BLaER1 treated with 17β-estradiol and CSF1 and Interleukin-3, amounts not matched to agents 10 nM and 100 nM (cell line): ENCODE measurements around the gene PKNOX1.
"Not testable (repeated sequence)": the region's sequence is repeated elsewhere in the genome, so short reads cannot be mapped to it uniquely, and the experiment has no call there.

ENCODE experiments used
- H3K27ac ChIP-seq, 11 experiments: shearing (Covaris generic); formaldehyde crosslinking; 2 replicates each; pipeline ENCODE4 v1.8.1; 2022
- H3K27me3 ChIP-seq, 11 experiments: shearing (Covaris generic); formaldehyde crosslinking; 2 replicates each; pipeline ENCODE4 v1.8.1; 2022
- H3K36me3 ChIP-seq, 11 experiments: shearing (Covaris generic); formaldehyde crosslinking; 2 replicates each; pipeline ENCODE4 v1.8.1; 2022
- H3K4me1 ChIP-seq, 10 experiments: shearing (Covaris generic); formaldehyde crosslinking; 2 replicates each; pipeline ENCODE4 v1.8.1; 2022
- H3K4me2 ChIP-seq, 11 experiments: shearing (Covaris generic); formaldehyde crosslinking; 2 replicates each; pipeline ENCODE4 v1.8.1; 2022
- H3K4me3 ChIP-seq, 10 experiments: shearing (Covaris generic); formaldehyde crosslinking; 2 replicates each; pipeline ENCODE4 v1.8.1; 2022
- H3K9ac ChIP-seq, 11 experiments: shearing (Covaris generic); formaldehyde crosslinking; 2 replicates each; pipeline ENCODE4 v1.8.1; 2022
- H3K9me3 ChIP-seq, 11 experiments: shearing (Covaris generic); formaldehyde crosslinking; replicated peaks in 1 of 11; 2 replicates each; pipeline ENCODE4 v1.8.1; 2022
- H4K20me1 ChIP-seq, 11 experiments: shearing (Covaris generic); formaldehyde crosslinking; 2 replicates each; pipeline ENCODE4 v1.8.1; 2022
- Cebpa-rat ChIP-seq, 11 experiments: shearing (Covaris generic); IDR thresholded peaks; 2 replicates each; pipeline ENCODE4 v1.8.1; 2022

PKNOX1 gene

GRCh38 chr21:42956824-42957630, 17.3 kb upstream of the PKNOX1 start:
- H3K4me3 ChIP-seq, result no peak overlapping the region
- no peaks in the 10 kb centered on the region for H3K36me3 ChIP-seq
- H3K9me3 ChIP-seq, result peaks cover 0 to 5% (median 0%) of the 10 kb centered on the region in 11 experiments; a peak in 2 of 22 replicates
- H4K20me1 ChIP-seq, result no peaks in the 10 kb centered on the region
- no peak overlapping the region for H3K27ac ChIP-seq
- no peaks in the 10 kb centered on the region for H3K4me1 ChIP-seq
- no peaks in the 10 kb centered on the region for H3K27me3 ChIP-seq
- no peak overlapping the region for H3K9ac ChIP-seq
- no peak for TF ChIP-seq Cebpa-rat (IDR thresholded peaks at IDR 0.05)
- H3K4me2 ChIP-seq, result no peak overlapping the region

- not testable (repeated sequence) for H3K27me3 ChIP-seq, H3K4me1 ChIP-seq, H3K4me3 ChIP-seq, H3K27ac ChIP-seq, H3K9me3 ChIP-seq, H3K36me3 ChIP-seq, H4K20me1 ChIP-seq, H3K4me2 ChIP-seq, H3K9ac ChIP-seq
These were observed 16.2 kb upstream of the PKNOX1 start for GRCh38 chr21:42958122-42958521.

- Histone ChIP-seq H4K20me1 (no peaks in the 10 kb centered on the region), H3K9ac (no peak overlapping the region), H3K9me3 (peaks cover 0 to 5% (median 0%) of the 10 kb centered on the region in 11 experiments; a peak in 1 of 22 replicates), H3K36me3 (no peaks in the 10 kb centered on the region), H3K4me1 (no peaks in the 10 kb centered on the region), H3K27ac (no peak overlapping the region), H3K4me2 (no peak overlapping the region), H3K27me3 (no peaks in the 10 kb centered on the region), H3K4me3 (no peak overlapping the region)
- TF ChIP-seq Cebpa-rat (IDR thresholded peaks at IDR 0.05), result no peak
These were observed 14.6 kb upstream of the PKNOX1 start for GRCh38 chr21:42959728-42960127.

GRCh38 chr21:42962380-42963007, 11.9 kb upstream of the PKNOX1 start:
- Histone ChIP-seq H3K27me3 (no peaks in the 10 kb centered on the region), H3K4me2 (no peak overlapping the region), H3K4me1 (no peaks in the 10 kb centered on the region), H3K27ac (no peak overlapping the region), H3K36me3 (no peaks in the 10 kb centered on the region), H3K9ac (no peak overlapping the region), H3K9me3 (no peaks in the 10 kb centered on the region), H4K20me1 (no peaks in the 10 kb centered on the region), H3K4me3 (no peak overlapping the region)
- no peak for TF ChIP-seq Cebpa-rat (IDR thresholded peaks at IDR 0.05)

- Histone ChIP-seq H3K4me2 (no peak overlapping the region), H3K27me3 (no peaks in the 10 kb centered on the region), H3K4me3 (no peak overlapping the region), H3K4me1 (no peaks in the 10 kb centered on the region), H3K9ac (no peak overlapping the region), H3K36me3 (no peaks in the 10 kb centered on the region), H3K9me3 (no peaks in the 10 kb centered on the region), H4K20me1 (no peaks in the 10 kb centered on the region), H3K27ac (no peak overlapping the region)
- no peak for TF ChIP-seq Cebpa-rat (IDR thresholded peaks at IDR 0.05)
These were observed 10.3 kb upstream of the PKNOX1 start for GRCh38 chr21:42964086-42964485.

GRCh38 chr21:42964546-42965210, 9.7 kb upstream of the PKNOX1 start:
- Histone ChIP-seq H3K9me3 (no peaks in the 10 kb centered on the region), H3K27ac (no peak overlapping the region), H3K4me1 (no peaks in the 10 kb centered on the region), H3K27me3 (no peaks in the 10 kb centered on the region), H4K20me1 (no peaks in the 10 kb centered on the region), H3K4me2 (no peak overlapping the region), H3K36me3 (no peaks in the 10 kb centered on the region), H3K9ac (no peak overlapping the region), H3K4me3 (no peak overlapping the region)
- TF ChIP-seq Cebpa-rat (IDR thresholded peaks at IDR 0.05), result no peak

GRCh38 chr21:42965211-42965560, 9.2 kb upstream of the PKNOX1 start:
- H3K36me3 ChIP-seq, result no peaks in the 10 kb centered on the region
- no peaks in the 10 kb centered on the region for H3K27me3 ChIP-seq
- H3K27ac ChIP-seq, result no peak overlapping the region
- no peaks in the 10 kb centered on the region for H3K4me1 ChIP-seq
- H3K4me3 ChIP-seq, result no peak overlapping the region
- H4K20me1 ChIP-seq, result no peaks in the 10 kb centered on the region
- no peak for TF ChIP-seq Cebpa-rat (IDR thresholded peaks at IDR 0.05)
- no peak overlapping the region for H3K4me2 ChIP-seq
- H3K9ac ChIP-seq, result no peak overlapping the region
- no peaks in the 10 kb centered on the region for H3K9me3 ChIP-seq

- H3K36me3 ChIP-seq, H3K4me3 ChIP-seq, H3K27ac ChIP-seq, H3K9me3 ChIP-seq, H3K9ac ChIP-seq, H3K4me2 ChIP-seq, H3K27me3 ChIP-seq, H4K20me1 ChIP-seq: not testable (repeated sequence)
- peaks cover 0 to 18% (median 0%) of the 10 kb centered on the region in 10 experiments; a peak in 7 of 20 replicates for H3K4me1 ChIP-seq
These were observed 6.7 kb upstream of the PKNOX1 start for GRCh38 chr21:42967616-42968015.

GRCh38 chr21:42969193-42969600, 5.2 kb upstream of the PKNOX1 start:
- Histone ChIP-seq H3K27me3 (no peaks in the 10 kb centered on the region), H3K9ac (no peak overlapping the region), H3K27ac (no peak overlapping the region), H3K4me3 (no peak overlapping the region), H3K9me3 (no peaks in the 10 kb centered on the region), H3K36me3 (no peaks in the 10 kb centered on the region), H4K20me1 (no peaks in the 10 kb centered on the region), H3K4me2 (no peak overlapping the region), H3K4me1 (peaks cover 6 to 31% (median 8%) of the 10 kb centered on the region in 10 experiments)
- TF ChIP-seq Cebpa-rat (IDR thresholded peaks at IDR 0.05), result no peak
